Pancreas (tissue), 10 donors: ENCODE data around the gene CLIP2. TPM values are rescaled to one million over a fixed set of nuclear protein-coding genes. Genes with fewer than 3 reads are reported as not detected.
"Not testable (repeated sequence)": the region's sequence is repeated elsewhere in the genome, so short reads cannot be mapped to it uniquely, and the experiment has no call there.

Experiments
- ATAC-seq, 4 donors: fragments of 200-7000 bp; cut with Tn5 transposase; one replicate each; pipeline versions ENCODE4 v1.8.0 to v1.9.1; 2020; ENCODE audit warnings: mild to moderate bottlenecking in 4 of 4, moderate library complexity in 4 of 4
- DNase-seq, 6 donors: peaks; one replicate each; pipeline ENCODE4 v3.0.0-alpha.2; 2020
- FAIRE-seq: peaks from 2 replicates; lab custom pipeline; 2012; peaks lifted over from hg19 to GRCh38; lab: Jason Lieb, UNC
- H3K27ac ChIP-seq, 4 donors: fragments of 200-600 bp; sonication (generic); 1 replicate in 3 of 4; 2 replicates in 1 of 4; pipeline versions ENCODE4 v1.5.0 to v1.8.0; 2020
- H3K27me3 ChIP-seq, 4 donors: fragments of 200-600 bp; one replicate each; pipeline ENCODE4 v1.8.0; 2021
- H3K36me3 ChIP-seq, 3 donors: fragments of 200-600 bp; sonication (generic) in 1 of 3; one replicate each; pipeline versions ENCODE4 v1.5.0 to v1.8.0; 2020 to 2021
- H3K4me1 ChIP-seq, 3 donors: fragments of 200-600 bp; one replicate each; pipeline ENCODE4 v1.8.0; 2021
- H3K4me3 ChIP-seq, 4 donors: fragments of 200-600 bp; sonication (generic) in 2 of 4; one replicate each; pipeline versions ENCODE4 v1.5.0 to v1.8.0; 2020 to 2021
- H3K9me3 ChIP-seq, 4 donors: fragments of 200-600 bp; one replicate each; pipeline ENCODE4 v1.8.0; 2021
- WGBS, 2 donors: extraction: QIAGEN DNeasy Blood & Tissue Kit; methylation state at CpG; one replicate each; pipeline ENCODE4 v1.1.7; 2013; 5-methylcytosine and 5-hydroxymethylcytosine counted together
- intact Hi-C, 3 donors: fragments of 100-400 bp; cut with DNase I; formaldehyde crosslinking; loops; one replicate each; pipeline versions ENCODE4 v1.11.1 to v1.14.2; 2022
- polyA plus RNA-seq, 2 donors: library from polyadenylated mRNA; stranded (reverse); fragments of 200-250 nt; gene quantifications; one replicate each; pipeline ENCODE4 v1.2.3, GENCODE V29; 2013
- total RNA-seq, 6 donors: library from RNA; stranded (reverse); fragmentation: NEBNext Ultra II Directional in 4 of 6; extraction: Animal tissue kit (Norgen Biotek cat#: 25700) in 4 of 6; gene quantifications; one replicate each; pipeline versions ENCODE4 v1.2.1 to v1.2.4, GENCODE V29; 2021 to 2023
- TF ChIP-seq, protein P1 (sequence below), 4 donors: fragments of 200-600 bp; sonication (generic) in 3 of 4; IDR thresholded peaks; one replicate each; pipeline versions ENCODE4 v1.5.0 to v1.8.0; 2021; ENCODE audit warnings: antibody characterized with exemption in 4 of 4
- donor health status: healthy with polysubstance abuse.
- donor health status: DM: no; HTN: no; CAD: no; lungs with moderate emphysema.
- donor health status: DM: no; HTN: no; CAD: no.
- donor health status: control.
- donor health status: control.
- donor health status: Bipolar disorder and iron deficiency.
- donor health status: DM: yes; HTN: yes; CAD: no.
- donor health status: DM: no; HTN: no; CAD: no.
- donor health status: DM: no; HTN: no; CAD: no.
- donor health status: DM: yes; HTN: yes; CAD: no.

The CLIP2 gene
- total and polyA plus RNA-seq, 8 donors, result 8.5 to 30.6 (median 20.8) TPM

DNA sequence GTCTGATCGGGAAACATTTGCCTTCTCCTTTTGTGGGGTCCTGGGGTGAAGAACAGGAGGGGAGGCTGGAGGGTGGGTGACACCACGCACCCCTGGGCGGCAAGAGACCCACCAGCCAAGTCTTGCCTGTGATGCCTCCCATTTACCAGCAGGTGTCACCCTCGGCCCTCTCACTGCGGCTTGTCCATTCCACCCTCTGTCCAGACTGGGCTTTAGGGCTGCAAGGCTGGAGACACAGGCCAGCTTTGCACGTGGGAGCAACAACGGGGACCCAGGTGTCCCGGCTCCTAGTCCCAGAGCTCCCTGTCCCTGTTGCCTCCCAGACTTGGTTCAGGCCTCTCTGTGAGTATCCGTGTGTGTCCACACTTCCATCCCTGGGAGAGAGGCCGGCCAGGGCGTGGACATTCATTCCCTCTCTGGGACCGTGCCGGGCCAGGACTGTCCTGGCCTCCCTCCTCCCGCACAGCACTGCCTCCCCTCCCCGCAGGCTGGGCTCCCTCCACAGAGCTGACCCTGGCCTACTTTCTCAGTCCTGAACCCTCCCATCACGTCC lies 128.3 kb downstream of the CLIP2 start:
- no peak for FAIRE-seq
- H3K4me1 ChIP-seq, result no peaks in the 10 kb centered on the region
- no peaks in the 10 kb centered on the region for H3K36me3 ChIP-seq
- 19 to 24% methylated on average over 15 to 16 of the region's 16 CpGs for WGBS, 2 donors
- no peak overlapping the region for H3K27ac ChIP-seq
- H3K27me3 ChIP-seq, result no peaks in the 10 kb centered on the region
- peak; percentile 34 to 88 (median 71) for DNase-seq
- no peaks in the 10 kb centered on the region for H3K9me3 ChIP-seq
- TF ChIP-seq, protein P1, sequence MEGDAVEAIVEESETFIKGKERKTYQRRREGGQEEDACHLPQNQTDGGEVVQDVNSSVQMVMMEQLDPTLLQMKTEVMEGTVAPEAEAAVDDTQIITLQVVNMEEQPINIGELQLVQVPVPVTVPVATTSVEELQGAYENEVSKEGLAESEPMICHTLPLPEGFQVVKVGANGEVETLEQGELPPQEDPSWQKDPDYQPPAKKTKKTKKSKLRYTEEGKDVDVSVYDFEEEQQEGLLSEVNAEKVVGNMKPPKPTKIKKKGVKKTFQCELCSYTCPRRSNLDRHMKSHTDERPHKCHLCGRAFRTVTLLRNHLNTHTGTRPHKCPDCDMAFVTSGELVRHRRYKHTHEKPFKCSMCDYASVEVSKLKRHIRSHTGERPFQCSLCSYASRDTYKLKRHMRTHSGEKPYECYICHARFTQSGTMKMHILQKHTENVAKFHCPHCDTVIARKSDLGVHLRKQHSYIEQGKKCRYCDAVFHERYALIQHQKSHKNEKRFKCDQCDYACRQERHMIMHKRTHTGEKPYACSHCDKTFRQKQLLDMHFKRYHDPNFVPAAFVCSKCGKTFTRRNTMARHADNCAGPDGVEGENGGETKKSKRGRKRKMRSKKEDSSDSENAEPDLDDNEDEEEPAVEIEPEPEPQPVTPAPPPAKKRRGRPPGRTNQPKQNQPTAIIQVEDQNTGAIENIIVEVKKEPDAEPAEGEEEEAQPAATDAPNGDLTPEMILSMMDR (IDR thresholded peaks at IDR 0.05), result peak; percentile 85 to 94 (median 88)
- no peak overlapping the region for H3K4me3 ChIP-seq
- peak; percentile 85 to 100 (median 98) for ATAC-seq
- intact Hi-C loops, result loop anchor here in 1 of 3 donors (10.0 kb wide), 1 partner anchor 147 kb away; no protein-coding TSS in a partner anchor

DNA sequence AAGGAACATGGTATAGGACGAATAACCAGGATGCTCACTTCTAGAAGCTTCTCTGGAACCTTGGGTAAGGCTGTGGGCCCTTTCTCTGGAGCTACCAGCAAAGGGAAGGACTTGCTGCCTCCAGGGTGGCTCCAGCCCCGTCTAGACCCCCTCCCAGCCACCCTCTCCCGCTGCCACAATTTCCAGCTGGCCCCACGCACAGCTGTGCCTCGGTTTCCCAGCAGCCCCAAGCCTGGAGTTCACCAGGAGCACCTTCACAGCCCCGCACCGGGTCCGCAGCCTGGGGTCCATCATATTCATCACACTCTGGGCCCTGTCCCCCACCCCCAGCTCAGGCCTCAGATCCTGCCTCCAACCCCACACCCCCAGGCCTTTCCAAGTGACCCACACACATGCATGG lies 128.9 kb downstream of the CLIP2 start:
- Histone ChIP-seq H3K27ac (no peak overlapping the region), H3K4me1 (no peaks in the 10 kb centered on the region), H3K9me3 (no peaks in the 10 kb centered on the region), H3K36me3 (no peaks in the 10 kb centered on the region), H3K27me3 (no peaks in the 10 kb centered on the region), H3K4me3 (no peak overlapping the region)
- FAIRE-seq (no peak), DNase-seq (no peak), ATAC-seq (no peak)
- intact Hi-C loops, result loop anchor here in 1 of 3 donors (10.0 kb wide), 1 partner anchor 147 kb away; no protein-coding TSS in a partner anchor
- WGBS, 2 donors, result 58 to 65% methylated on average over 8 of the region's 8 CpGs
- TF ChIP-seq, protein P1 (IDR thresholded peaks at IDR 0.05), result no peak

DNA sequence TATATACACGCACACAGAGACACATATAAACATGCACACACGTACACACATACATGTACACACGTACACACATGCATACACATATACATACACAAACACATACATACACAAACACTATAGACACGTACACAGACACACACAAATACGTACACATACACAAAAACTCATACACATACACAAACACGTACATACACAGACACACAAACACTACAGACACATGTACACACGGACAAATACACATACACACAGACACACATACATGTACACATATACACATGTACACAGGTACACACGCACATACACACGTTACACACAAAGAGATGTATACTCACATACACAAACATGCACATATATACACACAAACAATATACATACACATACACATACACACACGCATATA lies 129.3 kb downstream of the CLIP2 start:
- Histone ChIP-seq H3K27me3 (no peaks in the 10 kb centered on the region), H3K4me3 (no peak overlapping the region), H3K4me1 (no peaks in the 10 kb centered on the region), H3K27ac (no peak overlapping the region), H3K9me3 (no peaks in the 10 kb centered on the region), H3K36me3 (no peaks in the 10 kb centered on the region)
- DNase-seq, result no peak
- FAIRE-seq, result no peak
- 63 to 73% methylated on average over 10 of the region's 10 CpGs for WGBS, 2 donors
- TF ChIP-seq, protein P1 (IDR thresholded peaks at IDR 0.05), result no peak
- no peak for ATAC-seq
- intact Hi-C loops, result loop anchor here in 1 of 3 donors (10.0 kb wide), 1 partner anchor 146 kb away; no protein-coding TSS in a partner anchor

DNA sequence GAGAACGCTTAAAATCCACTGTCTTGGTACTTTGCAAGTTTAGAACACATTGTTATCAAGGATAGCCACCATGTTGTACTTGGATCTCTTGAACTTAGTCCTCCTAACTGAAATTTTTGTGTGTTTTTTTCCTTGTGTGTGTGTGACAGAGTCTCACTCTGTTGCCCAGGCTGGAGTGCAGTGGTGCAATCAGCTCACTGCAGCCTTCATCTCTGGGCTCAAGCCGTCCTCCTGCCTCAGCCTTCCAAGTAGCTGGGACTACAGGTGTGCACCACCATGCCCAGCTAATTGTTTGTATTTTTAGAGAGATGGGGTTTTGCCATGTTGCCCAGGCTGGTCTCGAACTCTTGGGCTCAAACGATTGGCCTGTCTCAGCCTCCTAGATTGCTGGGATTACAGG lies 130.0 kb downstream of the CLIP2 start:
- ATAC-seq, FAIRE-seq, H3K27ac ChIP-seq, DNase-seq, H3K4me3 ChIP-seq, H3K27me3 ChIP-seq, H3K9me3 ChIP-seq, H3K36me3 ChIP-seq, H3K4me1 ChIP-seq: not testable (repeated sequence)
- intact Hi-C loops, result loop anchor here in 1 of 3 donors (10.0 kb wide), 1 partner anchor 146 kb away; no protein-coding TSS in a partner anchor
- 50 to 58% methylated on average over 4 of the region's 4 CpGs for WGBS, 2 donors

DNA sequence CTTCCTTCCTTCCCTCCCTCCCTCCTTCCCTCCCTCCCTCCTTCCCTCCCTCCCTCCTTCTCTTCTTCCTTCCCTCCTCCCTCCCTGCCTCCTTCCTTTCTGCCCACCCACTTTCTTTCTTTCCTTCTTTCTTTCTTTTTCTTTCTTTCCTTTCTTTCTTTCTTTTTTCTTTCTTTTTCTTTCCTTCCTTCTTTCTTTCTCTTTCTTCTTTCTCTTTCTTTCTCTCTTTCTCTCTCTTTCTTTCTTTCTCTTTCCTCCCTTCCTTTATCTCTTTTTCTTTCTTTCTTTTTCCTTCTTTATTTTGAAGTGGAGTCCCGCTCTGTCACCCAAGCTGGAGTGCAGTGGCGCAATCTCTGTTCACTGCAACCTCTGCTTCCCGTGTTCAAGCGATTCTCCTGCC lies 130.8 kb downstream of the CLIP2 start:
- TF ChIP-seq, protein P1 (IDR thresholded peaks at IDR 0.05), result no peak
- H3K27me3 ChIP-seq, result no peaks in the 10 kb centered on the region
- H3K27ac ChIP-seq, result no peak overlapping the region
- intact Hi-C loops, result no loop called here
- no peaks in the 10 kb centered on the region for H3K36me3 ChIP-seq
- FAIRE-seq (no peak), ATAC-seq (no peak), DNase-seq (no peak)
- no peaks in the 10 kb centered on the region for H3K4me1 ChIP-seq
- H3K4me3 ChIP-seq, result no peak overlapping the region
- 89 to 93% methylated on average over 4 of the region's 4 CpGs for WGBS, 2 donors
- no peaks in the 10 kb centered on the region for H3K9me3 ChIP-seq
